Measurements from ENCODE around the gene ENOPH1. TPM values are rescaled to one million over a fixed set of nuclear protein-coding genes. Genes with fewer than 3 reads are reported as not detected.
A peak's percentile ranks its signal among the peaks of the same experiment; 100 is the strongest.

Gene ENOPH1
- total and polyA plus RNA-seq, 9 of the 15 experiments (the other 6 are each of a cell fraction or from before 2014, with no cell fraction given), result 29.8 to 71.4 (median 48.9) TPM

GRCh38 chr4:82429728-82430192, 630 bp upstream of the ENOPH1 start (continued):
- TF ChIP-seq, protein P1, sequence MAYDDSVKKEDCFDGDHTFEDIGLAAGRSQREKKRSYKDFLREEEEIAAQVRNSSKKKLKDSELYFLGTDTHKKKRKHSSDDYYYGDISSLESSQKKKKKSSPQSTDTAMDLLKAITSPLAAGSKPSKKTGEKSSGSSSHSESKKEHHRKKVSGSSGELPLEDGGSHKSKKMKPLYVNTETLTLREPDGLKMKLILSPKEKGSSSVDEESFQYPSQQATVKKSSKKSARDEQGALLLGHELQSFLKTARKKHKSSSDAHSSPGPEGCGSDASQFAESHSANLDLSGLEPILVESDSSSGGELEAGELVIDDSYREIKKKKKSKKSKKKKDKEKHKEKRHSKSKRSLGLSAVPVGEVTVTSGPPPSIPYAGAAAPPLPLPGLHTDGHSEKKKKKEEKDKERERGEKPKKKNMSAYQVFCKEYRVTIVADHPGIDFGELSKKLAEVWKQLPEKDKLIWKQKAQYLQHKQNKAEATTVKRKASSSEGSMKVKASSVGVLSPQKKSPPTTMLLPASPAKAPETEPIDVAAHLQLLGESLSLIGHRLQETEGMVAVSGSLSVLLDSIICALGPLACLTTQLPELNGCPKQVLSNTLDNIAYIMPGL (CRISPR knock-in tag; IDR thresholded peaks at IDR 0.05), result no peak
- TF ChIP-seq TAL1 (IDR thresholded peaks at IDR 0.05) (no peak), PHB (CRISPR knock-in tag; IDR thresholded peaks at IDR 0.05) (no peak), HDAC6 (IDR thresholded peaks at IDR 0.05; ENCODE audit: low read depth, low read length) (no peak), SAP30 (IDR thresholded peaks at IDR 0.05; ENCODE audit: borderline replicate concordance, insufficient read depth, low read depth, low read length, poor library complexity, severe bottlenecking) (peak; percentile 1), NR1H2 (CRISPR knock-in tag; IDR thresholded peaks at IDR 0.05) (no peak; the same call in 1 of the 2 replicates), TSC22D4 (tag; IDR thresholded peaks at IDR 0.05) (no peak), ZNF668 (CRISPR knock-in tag; IDR thresholded peaks at IDR 0.05) (no peak), ZFX (CRISPR knock-in tag; IDR thresholded peaks at IDR 0.05) (peak; percentile 55), GATAD2B (IDR thresholded peaks at IDR 0.05; ENCODE audit: borderline replicate concordance) (0 out of 2 replicates have a peak, but pooled peaks have one; percentile 75), SIRT6 (IDR thresholded peaks at IDR 0.05; ENCODE audit: low read depth, low read length) (no peak), JUNB (CRISPR knock-in tag; conservative IDR thresholded peaks at IDR 0.05) (no peak), NBN (IDR thresholded peaks at IDR 0.05; ENCODE audit: low read depth) (no peak), ETS1 (conservative IDR thresholded peaks at IDR 0.05; ENCODE audit: control insufficient read depth, low read depth, low read length) (peak; percentile 13; the same call in 1 of the 2 replicates), CREB3 (tag; conservative IDR thresholded peaks at IDR 0.05; ENCODE audit: low read depth) (no peak), RFX5 (IDR thresholded peaks at IDR 0.05; ENCODE audit: low read depth, low read length) (no peak), RBM17 (IDR thresholded peaks at IDR 0.05; ENCODE audit: borderline replicate concordance, low read depth, low read length) (no peak), ATF2 (CRISPR knock-in tag; IDR thresholded peaks at IDR 0.05) (peak; percentile 72), RAD21 (CRISPR knock-in tag; conservative IDR thresholded peaks at IDR 0.05 in 1 of 2, IDR thresholded peaks at IDR 0.05 in 1 of 2) (no peak), RNF2 (IDR thresholded peaks at IDR 0.05) (no peak)
- TF ChIP-seq, protein P2, sequence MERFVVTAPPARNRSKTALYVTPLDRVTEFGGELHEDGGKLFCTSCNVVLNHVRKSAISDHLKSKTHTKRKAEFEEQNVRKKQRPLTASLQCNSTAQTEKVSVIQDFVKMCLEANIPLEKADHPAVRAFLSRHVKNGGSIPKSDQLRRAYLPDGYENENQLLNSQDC (CRISPR knock-in tag; IDR thresholded peaks at IDR 0.05), result no peak
